C4-2B (cell line): ENCODE data around the gene TOM1L2.

ENCODE experiments used
- CTCF ChIP-seq: fragments of 450-650 bp; conservative IDR thresholded peaks from 2 replicates; pipeline ENCODE4 v1.5.1; 2017; ENCODE audit warnings: mild to moderate bottlenecking
- ZFX ChIP-seq: fragments of 450-650 bp; IDR thresholded peaks from 2 replicates; pipeline ENCODE4 v1.6.1; 2017

- TF ChIP-seq CTCF = no peak
- TF ChIP-seq ZFX = no peak
Observed at GRCh38 chr17:17899486-17899885, 72.7 kb downstream of the TOM1L2 start.
